HepG2 (cell line): ENCODE measurements around the gene HEPHL1.

Experiments
- CTCF ChIP-seq: sonication (generic); formaldehyde crosslinking; IDR thresholded peaks from 2 replicates; pipeline ENCODE4 v1.5.0; 2020; ENCODE audit warnings: mild to moderate bottlenecking, missing genetic modification reagents, moderate library complexity
- SIN3A ChIP-seq: IDR thresholded peaks from 2 replicates; pipeline ENCODE4 v1.6.1; 2011; ENCODE audit warnings: low read depth, mild to moderate bottlenecking, control low read depth, low read length, borderline replicate concordance
- THAP11 ChIP-seq: IDR thresholded peaks from 2 replicates; pipeline ENCODE4 v1.6.1; 2016; ENCODE audit warnings: missing biosample characterization, missing genetic modification reagents
- TMF1 ChIP-seq: sonication (generic); formaldehyde crosslinking; IDR thresholded peaks from 2 replicates; pipeline ENCODE4 v1.8.1; 2022; ENCODE audit warnings: low read depth, missing genetic modification reagents
- ZBTB49 ChIP-seq: sonication (generic); formaldehyde crosslinking; IDR thresholded peaks from 2 replicates; pipeline ENCODE4 v1.4.0; 2020; ENCODE audit warnings: missing genetic modification reagents, borderline replicate concordance
- ZKSCAN1 ChIP-seq: fragments of 150-350 bp; IDR thresholded peaks from 2 replicates; pipeline ENCODE4 v1.6.1; 2014; ENCODE audit warnings: low read length
- TF ChIP-seq, protein P1 (sequence below): sonication (generic); formaldehyde crosslinking; IDR thresholded peaks from 2 replicates; pipeline ENCODE4 v1.4.0; 2020; ENCODE audit warnings: missing genetic modification reagents
- TF ChIP-seq, protein P2 (sequence below): sonication (generic); formaldehyde crosslinking; IDR thresholded peaks from 2 replicates; pipeline ENCODE4 v1.4.0; 2020; ENCODE audit warnings: missing genetic modification reagents, borderline replicate concordance

DNA sequence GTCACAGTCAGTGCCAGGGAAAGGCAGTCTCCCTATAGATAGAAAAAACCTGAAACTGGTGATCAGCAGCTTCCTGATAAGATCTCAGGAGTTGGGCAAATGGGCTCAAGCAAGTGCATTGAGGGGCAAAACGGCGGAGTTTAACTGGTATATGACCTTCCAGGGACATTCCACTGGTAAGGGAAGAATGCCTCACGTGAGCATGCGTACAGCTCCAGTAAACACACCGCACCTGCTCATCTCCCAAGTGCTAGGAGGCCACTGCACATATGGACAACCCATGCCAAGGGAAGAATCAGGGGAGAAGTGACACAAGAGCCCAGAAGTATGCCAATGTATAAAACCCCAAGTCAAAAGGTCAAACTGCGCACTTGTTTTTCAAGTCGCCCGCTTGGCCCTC is 11.6 kb downstream of the HEPHL1 start:
- TF ChIP-seq ZKSCAN1 = no peak
- TF ChIP-seq ZBTB49 (CRISPR knock-in tag) = no peak
- TF ChIP-seq TMF1 (CRISPR knock-in tag) = no peak
- TF ChIP-seq THAP11 (CRISPR knock-in tag) = no peak
- TF ChIP-seq, protein P1, sequence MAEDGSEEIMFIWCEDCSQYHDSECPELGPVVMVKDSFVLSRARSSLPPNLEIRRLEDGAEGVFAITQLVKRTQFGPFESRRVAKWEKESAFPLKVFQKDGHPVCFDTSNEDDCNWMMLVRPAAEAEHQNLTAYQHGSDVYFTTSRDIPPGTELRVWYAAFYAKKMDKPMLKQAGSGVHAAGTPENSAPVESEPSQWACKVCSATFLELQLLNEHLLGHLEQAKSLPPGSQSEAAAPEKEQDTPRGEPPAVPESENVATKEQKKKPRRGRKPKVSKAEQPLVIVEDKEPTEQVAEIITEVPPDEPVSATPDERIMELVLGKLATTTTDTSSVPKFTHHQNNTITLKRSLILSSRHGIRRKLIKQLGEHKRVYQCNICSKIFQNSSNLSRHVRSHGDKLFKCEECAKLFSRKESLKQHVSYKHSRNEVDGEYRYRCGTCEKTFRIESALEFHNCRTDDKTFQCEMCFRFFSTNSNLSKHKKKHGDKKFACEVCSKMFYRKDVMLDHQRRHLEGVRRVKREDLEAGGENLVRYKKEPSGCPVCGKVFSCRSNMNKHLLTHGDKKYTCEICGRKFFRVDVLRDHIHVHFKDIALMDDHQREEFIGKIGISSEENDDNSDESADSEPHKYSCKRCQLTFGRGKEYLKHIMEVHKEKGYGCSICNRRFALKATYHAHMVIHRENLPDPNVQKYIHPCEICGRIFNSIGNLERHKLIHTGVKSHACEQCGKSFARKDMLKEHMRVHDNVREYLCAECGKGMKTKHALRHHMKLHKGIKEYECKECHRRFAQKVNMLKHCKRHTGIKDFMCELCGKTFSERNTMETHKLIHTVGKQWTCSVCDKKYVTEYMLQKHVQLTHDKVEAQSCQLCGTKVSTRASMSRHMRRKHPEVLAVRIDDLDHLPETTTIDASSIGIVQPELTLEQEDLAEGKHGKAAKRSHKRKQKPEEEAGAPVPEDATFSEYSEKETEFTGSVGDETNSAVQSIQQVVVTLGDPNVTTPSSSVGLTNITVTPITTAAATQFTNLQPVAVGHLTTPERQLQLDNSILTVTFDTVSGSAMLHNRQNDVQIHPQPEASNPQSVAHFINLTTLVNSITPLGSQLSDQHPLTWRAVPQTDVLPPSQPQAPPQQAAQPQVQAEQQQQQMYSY (CRISPR knock-in tag) = no peak
- TF ChIP-seq, protein P2, sequence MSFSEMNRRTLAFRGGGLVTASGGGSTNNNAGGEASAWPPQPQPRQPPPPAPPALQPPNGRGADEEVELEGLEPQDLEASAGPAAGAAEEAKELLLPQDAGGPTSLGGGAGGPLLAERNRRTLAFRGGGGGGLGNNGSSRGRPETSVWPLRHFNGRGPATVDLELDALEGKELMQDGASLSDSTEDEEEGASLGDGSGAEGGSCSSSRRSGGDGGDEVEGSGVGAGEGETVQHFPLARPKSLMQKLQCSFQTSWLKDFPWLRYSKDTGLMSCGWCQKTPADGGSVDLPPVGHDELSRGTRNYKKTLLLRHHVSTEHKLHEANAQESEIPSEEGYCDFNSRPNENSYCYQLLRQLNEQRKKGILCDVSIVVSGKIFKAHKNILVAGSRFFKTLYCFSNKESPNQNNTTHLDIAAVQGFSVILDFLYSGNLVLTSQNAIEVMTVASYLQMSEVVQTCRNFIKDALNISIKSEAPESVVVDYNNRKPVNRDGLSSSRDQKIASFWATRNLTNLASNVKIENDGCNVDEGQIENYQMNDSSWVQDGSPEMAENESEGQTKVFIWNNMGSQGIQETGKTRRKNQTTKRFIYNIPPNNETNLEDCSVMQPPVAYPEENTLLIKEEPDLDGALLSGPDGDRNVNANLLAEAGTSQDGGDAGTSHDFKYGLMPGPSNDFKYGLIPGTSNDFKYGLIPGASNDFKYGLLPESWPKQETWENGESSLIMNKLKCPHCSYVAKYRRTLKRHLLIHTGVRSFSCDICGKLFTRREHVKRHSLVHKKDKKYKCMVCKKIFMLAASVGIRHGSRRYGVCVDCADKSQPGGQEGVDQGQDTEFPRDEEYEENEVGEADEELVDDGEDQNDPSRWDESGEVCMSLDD (CRISPR knock-in tag) = no peak
- no peak for TF ChIP-seq CTCF (CRISPR knock-in tag)
- no peak for TF ChIP-seq SIN3A
